ENCODE measurements around the gene REC114.
"Not testable (repeated sequence)": the region's sequence is repeated elsewhere in the genome, so short reads cannot be mapped to it uniquely, and the experiment has no call there.

REC114 gene

GRCh38 chr15:73457334-73457733, 14.4 kb downstream of the REC114 start:
- DNase-seq = no peak

- DNase-seq = no peak
Measured at GRCh38 chr15:73460662-73461061, 17.7 kb downstream of the REC114 start.

- no peak for DNase-seq
Measured at GRCh38 chr15:73464602-73465001, 21.6 kb downstream of the REC114 start.

GRCh38 chr15:73467758-73468157, 24.8 kb downstream of the REC114 start:
- DNase-seq = no peak

GRCh38 chr15:73474785-73475184, 31.8 kb downstream of the REC114 start:
- no peak for DNase-seq

GRCh38 chr15:73476704-73477216, 33.8 kb downstream of the REC114 start:
- no peak for DNase-seq

- DNase-seq = no peak
Measured at GRCh38 chr15:73480050-73480449, 37.1 kb downstream of the REC114 start.

- DNase-seq = no peak
Measured at GRCh38 chr15:73482166-73482565, 39.2 kb downstream of the REC114 start.

GRCh38 chr15:73483053-73483452, 40.1 kb downstream of the REC114 start:
- no peak for DNase-seq

GRCh38 chr15:73485372-73485771, 42.4 kb downstream of the REC114 start:
- no peak for DNase-seq

- not testable (repeated sequence) for DNase-seq
Measured at GRCh38 chr15:73485885-73486284, 42.9 kb downstream of the REC114 start.

- DNase-seq = no peak
Measured at GRCh38 chr15:73488698-73489097, 45.7 kb downstream of the REC114 start.

GRCh38 chr15:73493922-73494321, 51.0 kb downstream of the REC114 start:
- no peak for DNase-seq

- DNase-seq = no peak
Measured at GRCh38 chr15:73495181-73495580, 52.2 kb downstream of the REC114 start.

- DNase-seq = no peak
Measured at GRCh38 chr15:73500696-73501095, 57.7 kb downstream of the REC114 start.

GRCh38 chr15:73504885-73505284, 61.9 kb downstream of the REC114 start:
- no peak for DNase-seq

GRCh38 chr15:73515527-73515926, 72.6 kb downstream of the REC114 start:
- no peak for DNase-seq

- no peak for DNase-seq
Measured at GRCh38 chr15:73517566-73517965, 74.6 kb downstream of the REC114 start.

- no peak for DNase-seq
Measured at GRCh38 chr15:73518180-73518862, 75.4 kb downstream of the REC114 start.

- DNase-seq = no peak
Measured at GRCh38 chr15:73518876-73519733, 76.1 kb downstream of the REC114 start.

- DNase-seq = no peak
Measured at GRCh38 chr15:73522011-73522410, 79.0 kb downstream of the REC114 start.

- no peak for DNase-seq
Measured at GRCh38 chr15:73524919-73525318, 82.0 kb downstream of the REC114 start.

- DNase-seq = no peak
Measured at GRCh38 chr15:73527598-73527997, 84.6 kb downstream of the REC114 start.

- no peak for DNase-seq
Measured at GRCh38 chr15:73530649-73531048, 87.7 kb downstream of the REC114 start.

All from midbrain (tissue), 1 donor.